Fibroblast of upper back skin (primary cell): ENCODE data around the gene ELMOD3.
A peak's percentile ranks its signal among the peaks of the same experiment; 100 is the strongest.
"Not testable (repeated sequence)": the region's sequence is repeated elsewhere in the genome, so short reads cannot be mapped to it uniquely, and the experiment has no call there.

ENCODE experiments used
- DNase-seq: peaks from one replicate; pipeline ENCODE4 v3.0.0-alpha.2; 2013

ELMOD3 gene

DNA sequence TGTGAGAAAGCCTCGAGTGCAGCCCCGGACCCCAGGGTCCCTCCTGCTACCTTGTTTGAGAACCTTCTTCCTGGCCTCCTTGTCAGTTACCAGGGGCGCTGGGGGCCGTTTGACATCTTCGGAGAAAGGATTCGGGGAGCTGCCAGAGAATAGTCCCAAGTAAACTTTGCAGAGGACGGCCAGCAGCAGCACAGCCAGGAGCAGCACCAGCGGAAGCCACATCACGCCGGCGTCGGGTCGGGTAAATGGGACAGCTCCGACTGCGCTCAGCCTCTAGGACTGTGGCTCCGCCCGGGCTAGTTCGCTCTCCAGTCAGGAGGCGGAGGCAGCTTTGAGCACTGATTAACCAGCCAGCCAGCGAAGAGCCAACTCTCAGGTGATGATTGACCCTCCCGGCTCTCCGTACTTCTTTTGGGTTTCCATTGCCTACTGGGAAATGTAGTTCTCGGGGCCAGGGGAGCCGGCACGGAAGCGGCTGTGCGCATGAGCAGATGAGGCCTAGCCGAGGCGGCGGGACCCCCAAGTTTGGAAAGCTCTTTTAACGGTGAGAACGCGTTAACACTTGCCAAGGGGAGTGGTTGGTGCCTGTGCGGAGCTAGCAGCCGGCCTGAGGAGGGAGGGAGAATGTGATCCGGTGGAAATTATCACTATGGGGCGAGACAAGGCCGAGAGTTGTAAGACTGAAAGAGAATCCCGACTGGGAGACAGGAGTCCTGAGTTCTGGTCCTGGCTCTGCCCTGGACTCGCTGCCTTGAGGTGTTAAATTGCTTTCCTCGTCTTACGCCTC is at the start of gene ELMOD3, which contains the start of gene RETSAT:
ELMOD3 (plus strand) TSS at position 484 of the 787 bp plus-strand sequence. CDS start 2,430 bp downstream, outside the sequence.
RETSAT (minus strand) TSS at position 243 of the 787 bp plus-strand sequence; CDS start at position 222, 21 bp downstream.
- DNase-seq, result peak; percentile 100

DNA sequence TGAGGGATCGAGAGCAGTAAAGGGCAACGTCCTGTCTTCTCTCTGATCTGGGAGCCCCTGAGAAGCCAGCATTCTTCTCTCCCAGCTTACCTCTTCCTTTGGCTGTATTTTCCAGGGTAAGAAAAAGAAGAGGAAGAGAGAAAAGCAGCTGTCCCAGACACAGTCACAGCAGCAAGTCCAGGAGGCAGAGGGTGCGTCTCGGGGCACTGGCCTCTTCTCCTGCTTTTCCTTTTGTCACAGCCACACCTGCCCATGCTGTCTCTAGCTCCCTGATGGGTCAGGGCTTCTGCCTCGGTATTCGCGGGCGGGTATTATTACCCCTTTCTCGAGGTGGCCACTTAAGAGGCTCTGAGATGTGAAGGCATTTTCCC is 47.1 kb upstream of the ELMOD3 start:
- DNase-seq, result no peak

DNA sequence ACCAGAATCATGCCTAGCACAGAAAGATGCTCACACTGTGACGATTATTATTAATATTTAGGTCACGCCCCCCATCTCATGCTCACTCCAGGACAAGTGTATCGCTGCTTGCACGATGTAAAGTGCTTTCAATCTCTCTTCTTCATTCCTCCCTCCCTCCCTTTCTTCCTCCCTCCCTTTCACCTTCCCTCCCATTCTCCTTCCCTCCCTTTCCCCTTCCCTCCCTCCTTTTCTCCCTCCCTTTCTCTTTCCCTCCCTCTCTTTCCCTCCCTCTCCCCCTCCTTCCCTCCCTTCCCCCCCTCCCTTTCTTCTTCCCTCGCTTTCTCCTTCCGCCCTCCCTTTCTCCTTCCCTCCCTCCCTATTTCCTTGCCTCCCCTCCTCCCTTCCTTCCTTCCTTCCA is 46.4 kb upstream of the ELMOD3 start:
- DNase-seq, result no peak

DNA sequence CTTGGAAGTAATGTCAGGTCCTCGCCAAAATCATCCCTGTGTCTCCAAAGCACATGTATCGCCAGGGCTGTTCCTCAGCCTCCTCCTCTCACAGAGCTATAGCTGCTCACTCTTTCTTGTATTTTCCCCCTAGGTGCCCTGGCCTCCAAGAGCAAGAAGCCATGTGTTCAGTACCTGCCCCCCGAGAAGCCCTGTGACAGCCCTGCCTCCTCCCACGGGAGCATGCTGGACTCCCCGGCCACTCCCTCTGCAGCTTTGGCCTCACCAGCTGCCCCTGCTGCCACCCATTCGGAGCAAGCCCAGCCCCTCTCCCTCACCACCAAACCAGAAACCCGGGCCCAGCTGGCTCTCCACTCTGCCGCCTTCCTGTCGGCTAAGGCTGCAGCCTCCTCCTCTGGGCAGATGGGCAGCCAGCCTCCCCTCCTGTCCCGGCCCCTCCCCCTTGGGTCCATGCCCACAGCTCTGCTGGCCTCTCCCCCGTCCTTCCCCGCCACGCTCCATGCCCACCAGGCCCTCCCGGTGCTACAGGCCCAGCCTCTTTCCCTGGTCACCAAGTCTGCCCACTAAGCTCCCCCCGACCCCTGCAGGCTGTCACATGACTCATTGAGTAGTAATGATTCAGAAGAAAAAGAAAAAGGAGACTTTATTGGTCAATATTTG is 45.5 kb upstream of the ELMOD3 start:
- DNase-seq, result peak; percentile 30

DNA sequence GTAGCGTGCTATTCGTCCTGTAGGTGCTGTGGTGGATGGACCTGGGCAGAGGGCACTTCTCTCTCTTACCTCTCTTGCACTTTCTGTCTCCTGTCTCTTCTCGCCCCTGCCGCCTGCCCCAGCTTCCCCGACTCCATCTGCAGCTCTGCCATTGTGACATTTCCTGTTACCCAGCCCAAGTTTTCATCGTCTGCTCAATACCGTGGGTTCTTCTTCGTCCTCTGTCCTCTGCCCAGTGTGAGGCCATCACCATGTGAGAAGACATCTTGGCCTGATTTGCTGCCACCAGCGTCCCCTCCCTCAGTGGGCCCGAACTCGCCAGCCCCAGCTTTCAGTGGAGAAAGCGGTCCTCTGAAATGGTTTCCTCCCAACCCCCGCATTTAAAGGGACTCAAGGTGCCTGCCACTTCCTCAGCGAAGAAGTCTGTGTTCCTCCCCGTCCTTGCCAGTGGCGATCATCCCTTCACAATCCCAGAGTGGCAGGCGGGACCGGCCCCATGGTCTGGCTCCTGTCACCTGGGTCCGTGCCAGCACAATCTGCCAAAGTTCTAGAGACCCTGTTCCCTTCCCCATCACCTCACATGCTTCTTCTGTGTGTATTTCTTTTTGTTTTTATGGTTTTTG is 44.8 kb upstream of the ELMOD3 start:
- no peak for DNase-seq

DNA sequence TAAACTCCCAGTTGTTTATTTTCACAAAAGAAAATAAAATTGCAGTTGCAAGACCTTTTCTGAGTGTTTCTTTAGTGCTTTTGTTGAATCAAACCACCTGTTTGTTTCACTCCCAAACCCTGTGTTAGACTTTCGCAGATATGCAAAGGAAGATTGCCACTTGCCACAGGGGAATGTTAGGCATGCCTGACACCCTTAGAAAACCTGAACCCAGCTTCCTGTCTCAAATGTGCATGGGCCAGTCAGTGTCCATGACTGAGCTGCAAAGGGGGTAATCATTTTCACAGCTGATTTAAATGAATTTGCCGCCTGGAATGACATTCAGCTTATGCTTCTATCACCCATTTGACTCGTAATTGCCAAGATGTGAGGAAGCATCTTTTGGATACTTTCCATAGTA is 44.2 kb upstream of the ELMOD3 start:
- DNase-seq, result no peak

DNA sequence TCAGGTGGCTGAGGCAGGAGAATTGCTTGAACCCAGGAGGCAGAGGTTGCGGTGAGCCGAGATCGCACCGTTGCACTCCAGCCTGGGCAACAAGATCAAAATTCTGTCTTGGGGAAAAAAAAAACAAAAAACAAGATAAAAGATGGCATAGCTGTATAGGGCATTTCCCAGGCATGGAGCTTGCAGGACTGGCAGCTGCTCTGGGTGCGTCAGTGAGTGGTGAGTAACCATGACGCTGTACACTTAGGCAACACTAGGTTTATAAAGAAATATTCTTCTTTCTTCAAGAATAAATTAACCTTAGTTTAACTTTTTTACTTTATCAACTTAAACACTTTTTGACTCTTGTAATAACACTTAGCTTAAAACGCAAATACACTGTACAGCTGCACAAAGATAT is 42.2 kb upstream of the ELMOD3 start:
- peak; percentile 21 for DNase-seq

DNA sequence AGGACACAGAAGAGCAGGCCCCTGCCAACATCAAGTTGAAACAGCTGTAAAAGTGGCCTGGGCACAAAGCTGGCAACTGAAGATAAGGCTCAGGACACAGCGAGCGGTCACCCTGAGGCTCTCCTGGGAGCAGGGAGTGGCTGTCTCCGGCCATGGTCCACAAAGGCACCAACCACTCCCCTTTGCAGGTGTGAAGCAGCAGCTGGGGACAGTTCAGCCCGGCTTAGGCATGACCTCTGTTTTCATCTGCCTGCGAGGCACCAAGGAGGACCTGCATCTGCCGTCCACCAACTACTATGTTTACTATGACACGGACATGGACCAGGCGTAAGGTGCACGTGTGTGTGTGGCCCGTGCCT is 39.7 kb upstream of the ELMOD3 start:
- no peak for DNase-seq

DNA sequence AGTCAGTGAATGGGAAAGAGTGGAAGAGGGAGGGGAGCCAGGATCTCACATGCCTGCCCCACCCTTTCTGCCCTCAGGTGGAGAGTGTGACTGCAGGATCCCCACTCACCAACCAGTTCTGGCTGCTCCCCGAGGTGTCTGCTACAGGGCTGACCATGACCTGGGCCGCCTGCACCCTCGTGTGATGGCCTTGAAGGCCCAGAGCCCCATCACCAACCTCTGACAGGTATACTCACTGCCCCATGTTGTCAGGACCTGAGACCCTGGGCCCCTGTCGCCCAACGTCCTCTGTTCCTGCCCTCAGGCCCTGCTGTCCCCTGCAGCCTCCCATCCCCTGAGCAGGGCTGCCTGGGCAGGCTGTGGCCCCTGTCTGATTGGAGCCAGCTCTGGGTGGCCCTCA is 38.6 kb upstream of the ELMOD3 start:
- DNase-seq, result not testable (repeated sequence)

DNA sequence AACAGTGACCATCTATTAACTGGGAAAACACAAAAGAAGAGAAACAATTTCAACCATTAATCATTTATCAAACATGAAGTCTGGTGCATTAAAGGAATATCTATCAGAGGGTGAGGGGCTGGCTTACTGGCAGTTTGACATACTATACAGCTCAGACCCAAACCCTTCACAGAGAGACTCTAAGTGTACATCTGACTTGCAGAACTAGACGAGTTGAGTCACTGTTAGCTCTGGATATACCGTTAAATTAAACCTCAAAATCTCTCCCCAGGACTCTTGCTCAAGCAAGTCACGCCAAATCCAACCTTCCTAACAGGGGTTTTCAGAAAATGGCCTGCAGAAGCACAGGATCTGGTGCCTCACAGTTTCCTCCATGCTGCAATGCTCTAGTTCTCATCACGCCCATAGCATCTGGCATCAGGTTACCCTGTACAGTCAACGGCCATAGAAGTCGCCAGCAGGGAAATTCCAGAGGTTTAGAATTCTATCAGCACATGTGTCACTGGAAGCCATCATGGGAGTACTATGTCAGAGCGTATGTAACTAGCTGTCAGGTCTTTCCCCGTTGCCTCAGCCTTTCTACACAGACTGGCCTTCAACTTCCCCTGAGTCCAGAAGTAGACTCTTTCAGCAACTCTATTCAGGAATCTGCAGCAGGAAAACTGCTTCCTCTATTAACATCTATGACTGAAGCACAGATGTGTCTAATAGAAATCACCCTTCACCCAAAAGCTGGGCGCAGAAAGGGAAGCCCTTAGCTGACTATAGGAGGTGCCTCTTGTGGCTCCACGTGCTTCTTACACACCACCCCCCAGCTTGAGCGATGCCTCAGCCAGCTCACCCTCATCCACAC is 36.1 kb upstream of the ELMOD3 start:
- DNase-seq, result peak; percentile 79

DNA sequence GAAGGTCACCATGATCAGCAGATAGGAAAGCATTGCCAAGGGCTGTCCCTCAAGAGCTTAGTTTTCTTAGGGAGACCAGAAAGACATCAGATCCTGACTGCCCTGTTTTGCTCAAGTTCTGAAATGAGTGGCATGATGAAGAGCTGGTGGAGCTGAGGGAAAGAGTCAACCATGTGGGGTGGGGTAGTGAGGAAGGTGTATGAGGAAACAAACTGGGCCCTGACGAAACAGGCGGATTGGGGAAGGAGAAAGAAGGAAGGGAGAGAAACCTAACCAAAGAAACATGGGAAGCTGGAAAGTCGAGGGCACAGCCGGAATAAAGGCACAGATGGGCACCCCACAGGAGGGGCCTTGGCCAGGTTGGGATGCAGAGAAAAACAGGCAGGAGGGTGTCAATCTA is 34.8 kb upstream of the ELMOD3 start:
- DNase-seq, result no peak

DNA sequence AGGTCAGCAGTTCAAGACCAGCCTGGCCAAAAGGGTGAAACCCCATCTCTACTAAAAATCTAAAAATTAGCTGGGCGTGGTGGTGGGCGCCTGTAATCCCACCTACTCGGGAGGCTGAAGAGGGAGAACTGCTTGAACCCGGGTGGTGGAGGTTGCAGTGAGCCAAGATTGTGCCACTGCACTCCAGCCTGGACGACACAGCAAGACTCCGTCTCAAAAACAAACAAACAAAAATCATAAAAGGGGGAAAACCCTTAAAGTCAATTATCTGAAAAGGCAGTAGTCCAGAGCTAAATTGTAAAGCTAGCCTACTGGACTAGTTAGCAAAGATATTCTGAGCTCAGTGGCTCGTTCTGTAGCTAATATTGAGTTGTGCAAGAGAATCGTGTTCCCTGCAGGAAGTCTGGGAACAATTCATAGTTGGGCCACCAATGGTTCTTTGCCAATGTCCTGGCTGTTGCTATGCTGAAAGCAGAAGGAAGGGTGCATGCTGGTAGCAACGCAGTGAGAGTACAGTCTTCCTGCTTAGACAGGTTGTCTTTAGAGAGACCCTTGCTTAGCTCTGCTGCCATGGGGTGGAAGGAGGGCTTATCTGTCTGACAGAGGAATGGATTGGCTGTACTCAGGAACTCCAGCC is 31.1 kb upstream of the ELMOD3 start:
- no peak for DNase-seq

DNA sequence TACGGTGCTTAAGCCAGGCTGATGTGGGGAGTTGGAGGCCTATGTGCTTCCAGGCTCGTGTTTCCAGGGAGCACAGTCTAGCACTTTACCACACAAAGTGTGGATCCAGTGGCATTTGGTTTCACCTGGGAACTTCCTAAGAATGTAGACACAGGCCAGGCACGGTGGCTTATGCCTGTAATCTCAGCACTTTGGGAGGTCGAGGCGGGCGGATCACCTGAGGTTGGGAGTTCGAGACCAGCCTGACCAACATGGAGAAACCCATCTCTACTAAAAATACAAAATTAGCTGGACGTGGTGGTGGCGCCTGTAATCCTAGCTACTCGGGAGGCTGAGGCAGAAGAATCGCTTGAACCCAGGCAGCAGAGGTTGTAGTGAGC is 30.6 kb upstream of the ELMOD3 start:
- not testable (repeated sequence) for DNase-seq

DNA sequence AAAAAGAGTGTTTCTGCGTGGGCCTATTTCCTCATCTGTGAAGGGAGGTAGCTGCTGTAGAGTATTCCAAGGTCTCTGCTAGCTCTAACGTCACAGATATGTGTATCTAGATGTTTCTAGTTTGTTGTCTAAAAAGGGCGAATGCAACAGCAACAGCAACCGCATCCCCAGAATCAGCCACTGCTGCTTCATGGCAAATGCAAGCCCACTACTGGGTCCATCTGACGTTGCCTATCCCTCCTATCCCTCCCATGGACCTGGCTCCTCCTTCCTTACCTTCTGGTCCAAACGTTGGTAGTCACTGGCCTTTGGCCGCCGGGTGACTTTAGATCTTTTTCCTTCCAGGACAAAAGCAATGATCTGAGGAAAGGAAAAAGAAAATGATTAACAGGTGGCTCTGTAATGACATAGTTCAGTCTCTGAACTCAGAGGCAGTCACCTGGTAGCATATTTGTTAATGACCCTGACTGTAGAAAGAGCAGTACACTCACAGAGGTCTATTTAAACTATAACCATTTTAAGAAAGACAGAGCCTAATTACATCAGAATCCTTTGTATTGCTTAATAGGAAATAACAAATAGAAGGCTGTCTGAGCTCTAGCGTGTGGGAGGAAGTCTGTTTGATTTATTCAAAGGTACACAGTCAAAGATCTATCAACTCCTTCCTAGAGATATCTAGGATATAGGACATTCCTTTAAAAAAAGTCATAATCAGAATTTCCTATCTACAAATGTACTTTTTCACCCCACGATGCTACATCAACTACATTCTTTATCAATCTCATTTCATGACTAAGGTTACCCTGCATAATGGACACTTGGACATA is 29.7 kb upstream of the ELMOD3 start:
- DNase-seq, result no peak

DNA sequence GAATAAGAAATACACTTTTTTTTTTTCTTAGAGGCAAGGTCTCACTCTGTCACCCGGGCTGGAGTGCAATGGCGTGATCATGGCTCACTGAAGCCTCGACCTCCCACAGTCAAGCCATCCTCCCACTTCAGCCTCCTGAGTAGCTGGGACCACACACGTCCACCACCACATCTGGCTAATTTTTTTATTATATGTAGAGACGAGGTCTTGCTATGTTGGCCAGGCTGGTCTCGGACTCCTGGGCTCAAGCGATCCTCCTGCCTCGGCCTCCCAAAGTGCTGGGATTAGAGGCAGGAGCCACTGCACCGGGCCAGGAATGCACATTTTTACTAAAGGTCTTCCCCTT is 29.1 kb upstream of the ELMOD3 start:
- no peak for DNase-seq

DNA sequence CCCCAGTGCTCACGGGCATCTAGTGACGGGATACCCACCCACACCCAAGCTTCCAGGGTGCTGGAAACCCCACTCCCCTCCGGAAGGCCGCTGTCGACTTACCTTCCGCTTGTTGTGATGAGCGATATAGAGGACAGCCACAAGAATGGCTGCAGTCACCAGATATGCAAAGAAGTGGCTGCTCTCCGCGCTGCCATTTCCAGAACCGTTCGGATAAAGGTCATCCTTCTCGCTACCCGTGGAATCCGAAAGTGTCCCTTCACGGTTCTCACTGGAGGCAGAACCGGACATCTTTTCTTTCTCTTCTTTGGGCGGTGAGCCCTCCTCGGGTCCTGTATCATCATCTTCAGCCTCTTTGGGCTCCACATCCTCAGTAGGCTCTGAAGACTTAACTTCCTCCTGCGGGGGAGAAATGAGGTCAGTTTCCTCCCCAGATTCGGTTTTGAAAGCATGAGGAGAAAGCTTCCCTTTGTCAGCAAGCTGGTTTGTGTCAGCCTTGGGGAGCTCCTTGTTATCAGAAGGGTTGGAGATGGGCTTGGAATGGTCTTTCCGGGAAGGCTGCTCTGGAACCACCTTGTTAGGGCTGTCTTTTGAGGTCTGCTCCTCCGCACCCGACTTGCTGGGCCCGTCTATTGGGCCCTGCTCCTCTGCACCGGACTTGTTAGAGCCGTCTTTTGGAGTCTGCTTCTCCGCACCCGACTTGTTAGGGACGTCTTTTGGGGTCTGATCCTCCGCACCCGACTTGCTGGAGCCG is 28.0 kb upstream of the ELMOD3 start:
- DNase-seq, result no peak

DNA sequence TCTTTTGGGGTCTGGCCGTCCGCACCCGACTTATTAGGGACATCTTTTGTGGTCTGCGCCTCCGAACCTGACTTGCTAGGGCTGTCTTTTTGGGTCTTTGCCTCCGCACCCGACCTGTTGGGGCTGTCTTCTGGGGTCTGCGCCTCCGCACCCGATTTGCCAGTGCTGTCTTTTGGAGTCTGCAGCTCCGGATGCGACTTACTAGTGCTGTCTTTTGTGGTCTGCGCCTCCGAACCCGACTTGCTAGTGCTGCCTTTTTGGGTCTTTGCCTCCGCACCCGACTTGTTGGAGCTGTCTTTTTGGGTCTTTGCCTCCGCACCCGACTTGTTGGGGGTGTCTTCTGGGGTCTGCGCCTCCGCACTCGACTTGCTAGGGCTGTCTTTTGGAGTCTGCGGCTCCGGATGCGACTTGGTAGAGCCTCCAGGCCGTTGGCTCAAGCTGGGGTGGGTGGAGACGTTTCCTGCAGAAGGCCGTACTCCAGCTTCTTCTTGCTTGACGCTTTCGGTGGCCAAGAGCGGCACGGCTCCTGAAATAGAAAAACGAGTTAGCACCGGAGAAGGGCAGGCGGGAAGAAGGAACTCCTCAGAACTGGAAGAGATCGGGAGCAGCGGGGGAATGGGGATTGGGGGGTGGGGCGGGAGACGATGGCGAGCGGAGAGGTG is 27.3 kb upstream of the ELMOD3 start:
- DNase-seq, result peak; percentile 17

DNA sequence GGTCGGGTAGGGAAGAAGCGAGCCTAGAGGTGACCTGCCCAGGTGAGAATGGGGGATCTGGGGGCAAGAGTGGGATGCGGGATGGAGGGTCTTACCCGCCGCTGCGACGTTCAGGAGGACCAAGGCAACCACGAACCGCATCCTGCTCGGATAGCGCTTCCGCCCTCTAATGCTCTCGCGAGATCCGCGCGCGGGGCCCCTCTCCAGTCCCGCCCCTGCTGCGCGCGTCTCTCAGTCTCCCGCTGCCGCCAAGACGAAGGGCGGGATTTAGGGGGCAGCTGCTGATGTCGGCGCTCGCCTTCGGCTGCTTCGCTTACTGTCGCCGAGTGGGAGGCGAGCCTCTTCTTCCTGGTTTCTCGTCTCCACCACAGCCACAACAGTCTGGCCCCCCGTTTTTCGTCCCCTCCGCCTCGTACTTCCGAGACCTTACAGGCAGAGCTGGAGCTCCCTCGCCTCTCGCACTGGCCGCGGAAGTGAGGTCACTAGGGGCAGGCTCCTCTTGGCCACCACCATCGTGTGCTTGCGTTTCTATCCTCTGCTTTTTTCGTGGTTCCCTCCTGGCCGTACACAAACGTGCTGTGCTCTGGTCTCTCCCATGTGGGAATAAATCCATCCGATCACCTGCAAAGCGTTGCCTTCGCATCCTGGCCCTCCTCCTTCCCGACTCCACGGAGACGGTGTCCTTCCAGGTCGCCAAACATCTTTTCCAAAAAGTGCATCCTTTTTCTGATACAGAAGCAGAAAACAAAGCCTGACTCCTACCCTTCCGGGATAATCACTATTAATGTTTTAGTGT is 26.5 kb upstream of the ELMOD3 start, which contains the start of gene TGOLN2:
TGOLN2 (minus strand) TSS at position 168 of the 796 bp plus-strand sequence; CDS start at position 141, 27 bp downstream.
- peak; percentile 91 for DNase-seq

DNA sequence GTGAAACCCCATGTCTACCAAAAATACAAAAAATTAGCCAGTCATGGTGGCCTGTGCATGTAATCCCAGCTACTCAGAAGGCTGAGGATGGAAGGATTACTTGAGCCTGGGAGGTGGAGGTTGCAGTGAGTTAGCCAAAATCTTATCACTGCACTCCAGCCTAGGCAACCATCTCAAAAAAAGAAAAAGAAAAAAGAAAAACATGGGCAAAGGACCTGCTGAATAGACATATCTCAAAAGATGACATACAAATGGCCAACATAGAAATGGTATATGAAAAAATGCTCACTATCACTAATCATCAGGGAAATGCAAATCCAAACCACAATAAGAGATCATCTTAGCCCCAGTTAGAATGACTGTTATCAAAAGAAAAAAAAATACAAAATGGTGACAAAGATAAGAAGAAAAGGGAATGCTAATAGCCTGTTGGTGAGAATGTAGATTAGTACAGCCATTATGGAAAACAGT is 25.4 kb upstream of the ELMOD3 start:
- no peak for DNase-seq
